Tibial artery (tissue), 4 donors: Measurements from ENCODE around the gene FAM210A.

Experiments used
- DNase-seq, 2 donors: peaks; one replicate each; pipeline ENCODE4 v3.0.0-alpha.2; 2019
- H3K27ac ChIP-seq, 2 donors: fragments of 200-600 bp; sonication (generic) in 1 of 2; 1 replicate in 1 of 2; 2 replicates in 1 of 2; pipeline ENCODE4 v1.5.1; 2018 to 2019; ENCODE audit warnings: mild to moderate bottlenecking in 1 of 2
- H3K27me3 ChIP-seq, 2 donors: fragments of 200-600 bp; sonication (generic) in 1 of 2; one replicate each; pipeline versions ENCODE4 v1.5.1 to v1.6.0; 2016 to 2019
- H3K36me3 ChIP-seq, 3 donors: fragments of 200-600 bp; sonication (generic) in 2 of 3; one replicate each; pipeline ENCODE4 v1.5.1; 2016 to 2019; ENCODE audit warnings: mild to moderate bottlenecking in 2 of 3
- H3K4me1 ChIP-seq, 4 donors: fragments of 200-600 bp; sonication (generic) in 2 of 4; 1 replicate in 3 of 4; 2 replicates in 1 of 4; pipeline ENCODE4 v1.5.1; 2016 to 2019
- H3K4me3 ChIP-seq, 2 donors: fragments of 200-600 bp; sonication (generic) in 1 of 2; 1 replicate in 1 of 2; 2 replicates in 1 of 2; pipeline ENCODE4 v1.5.1; 2018 to 2019; ENCODE audit warnings: mild to moderate bottlenecking in 2 of 2
- H3K9me3 ChIP-seq, 3 donors: fragments of 200-600 bp; sonication (generic) in 1 of 3; one replicate each; pipeline ENCODE4 v1.5.1; 2016 to 2019
- CTCF ChIP-seq, 2 experiments: fragments of 200-600 bp in 1 of 2; fragments of 450-650 bp in 1 of 2; IDR thresholded peaks; one replicate each; pipeline ENCODE4 v1.5.1; 2017 to 2019; ENCODE audit warnings: antibody characterized with exemption in 2 of 2, mild to moderate bottlenecking in 1 of 2, moderate library complexity in 1 of 2
- intact Hi-C: fragments of 100-400 bp; cut with DNase I; formaldehyde crosslinking; loops from one replicate; pipeline ENCODE4 v1.15.0; 2023; ENCODE audit warnings: low total_unique reads

The FAM210A gene

GRCh38 chr18:13616525-13617035, 109.8 kb downstream of the FAM210A start:
- intact Hi-C loops, result no loop called here
- DNase-seq, result no peak
- H3K4me1 ChIP-seq, result peaks cover 0 to 26% (median 11%) of the 10 kb centered on the region in 4 donors

GRCh38 chr18:13616041-13616440, 110.3 kb downstream of the FAM210A start:
- Histone ChIP-seq H3K36me3 (peaks cover 0 to 3% (median 0%) of the 10 kb centered on the region in 3 donors), H3K27me3 (no peaks in the 10 kb centered on the region), H3K4me1 (peaks cover 0 to 32% (median 14%) of the 10 kb centered on the region in 4 donors), H3K4me3 (no peak overlapping the region), H3K27ac (no peak overlapping the region), H3K9me3 (no peaks in the 10 kb centered on the region)
- DNase-seq, result no peak
- TF ChIP-seq CTCF (IDR thresholded peaks at IDR 0.05), result no peak
- intact Hi-C loops, result no loop called here

More at GRCh38 chr18:13616525-13617035, 109.8 kb downstream of the FAM210A start:
- TF ChIP-seq CTCF (IDR thresholded peaks at IDR 0.05), result no peak
- no peak overlapping the region for H3K27ac ChIP-seq
- no peak overlapping the region for H3K4me3 ChIP-seq
- no peaks in the 10 kb centered on the region for H3K9me3 ChIP-seq
- H3K27me3 ChIP-seq, result no peaks in the 10 kb centered on the region
- peaks cover 0 to 8% (median 0%) of the 10 kb centered on the region in 3 donors for H3K36me3 ChIP-seq

GRCh38 chr18:13615432-13615861, 110.9 kb downstream of the FAM210A start:
- no peak for DNase-seq
- intact Hi-C loops, result no loop called here

GRCh38 chr18:13614641-13615288, 111.6 kb downstream of the FAM210A start:
- intact Hi-C loops, result no loop called here
- Histone ChIP-seq H3K36me3 (no peaks in the 10 kb centered on the region), H3K4me3 (no peak overlapping the region), H3K27me3 (no peaks in the 10 kb centered on the region), H3K9me3 (no peaks in the 10 kb centered on the region), H3K27ac (peak overlapping the region; percentile 41 to 42), H3K4me1 (peaks cover 0 to 44% (median 21%) of the 10 kb centered on the region in 4 donors)
- TF ChIP-seq CTCF (IDR thresholded peaks at IDR 0.05), result no peak
- no peak for DNase-seq

More at GRCh38 chr18:13615432-13615861, 110.9 kb downstream of the FAM210A start:
- TF ChIP-seq CTCF (IDR thresholded peaks at IDR 0.05), result no peak
- Histone ChIP-seq H3K9me3 (no peaks in the 10 kb centered on the region), H3K4me1 (peaks cover 0 to 38% (median 18%) of the 10 kb centered on the region in 4 donors), H3K36me3 (no peaks in the 10 kb centered on the region), H3K27ac (peak overlapping the region in 1 of 2 donors; percentile 42), H3K27me3 (no peaks in the 10 kb centered on the region), H3K4me3 (no peak overlapping the region)

- intact Hi-C loops, result no loop called here
- Histone ChIP-seq H3K27me3 (no peaks in the 10 kb centered on the region), H3K4me1 (peaks cover 0 to 47% (median 20%) of the 10 kb centered on the region in 4 donors), H3K9me3 (no peaks in the 10 kb centered on the region), H3K36me3 (no peaks in the 10 kb centered on the region), H3K4me3 (no peak overlapping the region), H3K27ac (peak overlapping the region; percentile 41 to 42)
- DNase-seq, result no peak
- TF ChIP-seq CTCF (IDR thresholded peaks at IDR 0.05), result no peak
Measured at GRCh38 chr18:13613591-13614501, 112.5 kb downstream of the FAM210A start.
